NT2/D1 (cell line): ENCODE results near the gene RNF144B.

ENCODE experiments used
- YY1 ChIP-seq: IDR thresholded peaks from 2 replicates; pipeline ENCODE4 v1.6.1; 2011; ENCODE audit not compliant: insufficient read length, insufficient read depth
- ZNF274 ChIP-seq: IDR thresholded peaks from 2 replicates; pipeline ENCODE4 v1.6.1; 2011; ENCODE audit warnings: mild to moderate bottlenecking, low read depth, low read length

- no peak for TF ChIP-seq ZNF274
- TF ChIP-seq YY1, result no peak
These were observed 5.3 kb downstream of the RNF144B start for GRCh38 chr6:18392346-18392877.
